Transverse colon (tissue), 4 donors: ENCODE measurements around the gene PDE4B.

Experiments
- EP300 ChIP-seq: sonication (generic); formaldehyde crosslinking; IDR thresholded peaks from one replicate; pipeline ENCODE4 v1.6.1; 2017; ENCODE audit warnings: antibody characterized with exemption, low read depth
- POLR2A ChIP-seq: fragments of 450-650 bp; IDR thresholded peaks from one replicate; pipeline ENCODE4 v1.6.1; 2016; ENCODE audit warnings: antibody characterized with exemption, mild to moderate bottlenecking, moderate library complexity
- POLR2AphosphoS5 ChIP-seq, 3 donors: sonication (generic); formaldehyde crosslinking; IDR thresholded peaks; one replicate each; pipeline ENCODE4 v1.6.1; 2016; ENCODE audit warnings: antibody characterized with exemption in 3 of 3
- TF ChIP-seq, protein P1 (sequence below), 5 experiments: fragments of 200-600 bp in 3 of 5; fragments of 450-650 bp in 2 of 5; sonication (generic) in 3 of 5; IDR thresholded peaks; 1 replicate in 2 of 5; 2 replicates in 3 of 5; pipeline ENCODE4 v1.5.1; 2016 to 2017; ENCODE audit warnings: antibody characterized with exemption in 5 of 5, inconsistent platforms in 3 of 5, mild to moderate bottlenecking in 2 of 5, moderate library complexity in 1 of 5

DNA sequence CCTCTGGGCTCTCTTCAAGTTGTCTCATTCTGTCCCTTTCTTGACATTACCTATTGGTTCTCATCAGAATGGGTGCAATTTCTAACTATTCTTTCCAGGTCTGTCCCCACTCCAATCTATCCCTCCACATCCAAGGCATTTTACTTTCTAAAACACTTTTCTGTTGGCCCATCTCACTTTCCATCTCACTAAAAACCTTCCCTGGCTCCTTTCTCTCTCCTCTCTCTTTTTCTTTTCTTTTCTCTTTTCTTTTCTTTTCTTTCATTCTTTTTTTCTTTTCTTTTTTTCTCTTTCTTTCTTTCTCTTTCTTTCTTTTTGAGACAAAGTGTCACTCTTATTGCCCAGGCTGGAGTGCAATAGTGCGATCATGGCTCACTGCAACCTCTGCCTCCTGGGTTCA lies 462.1 kb downstream of the PDE4B start:
- TF ChIP-seq, protein P1, sequence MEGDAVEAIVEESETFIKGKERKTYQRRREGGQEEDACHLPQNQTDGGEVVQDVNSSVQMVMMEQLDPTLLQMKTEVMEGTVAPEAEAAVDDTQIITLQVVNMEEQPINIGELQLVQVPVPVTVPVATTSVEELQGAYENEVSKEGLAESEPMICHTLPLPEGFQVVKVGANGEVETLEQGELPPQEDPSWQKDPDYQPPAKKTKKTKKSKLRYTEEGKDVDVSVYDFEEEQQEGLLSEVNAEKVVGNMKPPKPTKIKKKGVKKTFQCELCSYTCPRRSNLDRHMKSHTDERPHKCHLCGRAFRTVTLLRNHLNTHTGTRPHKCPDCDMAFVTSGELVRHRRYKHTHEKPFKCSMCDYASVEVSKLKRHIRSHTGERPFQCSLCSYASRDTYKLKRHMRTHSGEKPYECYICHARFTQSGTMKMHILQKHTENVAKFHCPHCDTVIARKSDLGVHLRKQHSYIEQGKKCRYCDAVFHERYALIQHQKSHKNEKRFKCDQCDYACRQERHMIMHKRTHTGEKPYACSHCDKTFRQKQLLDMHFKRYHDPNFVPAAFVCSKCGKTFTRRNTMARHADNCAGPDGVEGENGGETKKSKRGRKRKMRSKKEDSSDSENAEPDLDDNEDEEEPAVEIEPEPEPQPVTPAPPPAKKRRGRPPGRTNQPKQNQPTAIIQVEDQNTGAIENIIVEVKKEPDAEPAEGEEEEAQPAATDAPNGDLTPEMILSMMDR (IDR thresholded peaks at IDR 0.05): no peak
- TF ChIP-seq POLR2A (no peak), EP300 (no peak), POLR2AphosphoS5 (IDR thresholded peaks at IDR 0.05) (no peak)
